GM12878 (cell line): ENCODE measurements around the gene CASQ1. TPM values are rescaled to one million over a fixed set of nuclear protein-coding genes. Genes with fewer than 3 reads are reported as not detected.

Experiments
- ATAC-seq: fragments of 200-7000 bp; cut with Tn5 transposase; 3 replicates; pipeline ENCODE4 v1.9.1; 2020; ENCODE audit warnings: mild to moderate bottlenecking, moderate library complexity
- BruUV-seq: library from RNA; stranded (reverse); fragments of 400-500 nt; replicated peaks from 2 replicates; lab custom pipeline; 2021; lab: Mats Ljungman, UMichigan
- CTCF ChIA-PET: fragments of 300-600 bp; sonication (Branson Sonifier 250); formaldehyde crosslinking; extraction: SDS; loops from one replicate; lab custom pipeline; 2021; ENCODE audit warnings: inconsistent platforms; lab: Yijun Ruan, JAX
- POLR2A ChIA-PET: fragments of 350-600 bp; formaldehyde crosslinking; extraction: SDS; loops from one replicate; lab custom pipeline; 2021; ENCODE audit warnings: inconsistent platforms; lab: Charles Lee
- RAD21 ChIA-PET: fragments of 300-600 bp; sonication (Branson Sonifier 250); formaldehyde crosslinking; loops from one replicate; lab custom pipeline; 2023; ENCODE audit warnings: antibody characterized with exemption; ENCODE audit not compliant: unreplicated experiment; lab: Charles Lee
- SMC1A ChIA-PET: fragments of 300-600 bp; sonication (Branson Sonifier 250); formaldehyde crosslinking; loops from one replicate; lab custom pipeline; 2023; ENCODE audit not compliant: unreplicated experiment, uncharacterized antibody; lab: Charles Lee
- DNase-seq: peaks from one replicate; pipeline ENCODE4 v3.0.0-alpha.2; 2011; ENCODE audit warnings: low read depth, low spot score
- FAIRE-seq: peaks from 3 replicates; lab custom pipeline; 2011; peaks lifted over from hg19 to GRCh38; lab: Jason Lieb, UNC
- H2AFZ ChIP-seq: 2 replicates; pipeline ENCODE4 v1.6.0; 2011; ENCODE audit warnings: low read depth, low read length, control low read depth; ENCODE audit not compliant: control insufficient read depth
- H3K27ac ChIP-seq: 2 replicates; pipeline ENCODE4 v1.5.1; 2011; ENCODE audit warnings: control low read depth; ENCODE audit not compliant: control insufficient read depth, insufficient read depth
- H3K27me3 ChIP-seq, 2 experiments: replicated peaks in 1 of 2; 2 replicates each; pipeline versions ENCODE4 v1.6.0 to v1.6.1; 2011; ENCODE audit warnings: low read length in 1 of 2; ENCODE audit not compliant: control insufficient read depth in 2 of 2, insufficient read depth in 2 of 2
- H3K36me3 ChIP-seq, 2 experiments: 2 replicates each; pipeline ENCODE4 v1.5.1; 2011; ENCODE audit warnings: low read length in 1 of 2; ENCODE audit not compliant: control insufficient read depth in 2 of 2, insufficient read depth in 2 of 2
- H3K4me1 ChIP-seq: 2 replicates; pipeline ENCODE4 v1.6.1; 2011; ENCODE audit warnings: mild to moderate bottlenecking, low read length, moderate library complexity, mixed read lengths; ENCODE audit not compliant: control insufficient read depth, insufficient read depth
- H3K4me2 ChIP-seq: 2 replicates; pipeline ENCODE4 v1.6.0; 2011; ENCODE audit warnings: control low read depth; ENCODE audit not compliant: control insufficient read depth, insufficient read depth
- H3K4me3 ChIP-seq: fragments of 200-600 bp; sonication (generic); 2 replicates; pipeline ENCODE4 v1.5.1; 2016
- H3K79me2 ChIP-seq: 2 replicates; pipeline ENCODE4 v1.6.0; 2011; ENCODE audit warnings: low read length; ENCODE audit not compliant: control insufficient read depth, insufficient read depth
- H3K9ac ChIP-seq: 2 replicates; pipeline ENCODE4 v1.8.0; 2011; ENCODE audit warnings: low read length, control low read depth, mixed read lengths; ENCODE audit not compliant: control insufficient read depth, insufficient read depth
- H3K9me3 ChIP-seq: replicated peaks from 3 replicates; pipeline ENCODE4 v1.5.1; 2011; ENCODE audit warnings: mild to moderate bottlenecking, low read length; ENCODE audit not compliant: control insufficient read depth, insufficient read depth
- H4K20me1 ChIP-seq: 2 replicates; pipeline ENCODE4 v1.6.0; 2011; ENCODE audit not compliant: control insufficient read depth, insufficient read depth
- CEBPB ChIP-seq, 2 experiments: fragments of 150-350 bp in 1 of 2; IDR thresholded peaks; 2 replicates each; pipeline ENCODE4 v1.6.1; 2012 to 2014; ENCODE audit warnings: low read depth in 2 of 2, low read length in 2 of 2, borderline replicate concordance in 1 of 2, inconsistent platforms in 1 of 2
- CHD1 ChIP-seq: IDR thresholded peaks from 2 replicates; pipeline ENCODE4 v1.6.1; 2012; ENCODE audit warnings: low read depth, low read length, improper control_type of control experiment
- E4F1 ChIP-seq: fragments of 450-650 bp; IDR thresholded peaks from 2 replicates; pipeline ENCODE4 v1.6.1; 2018; ENCODE audit warnings: borderline replicate concordance, mild to moderate bottlenecking; ENCODE audit not compliant: partially characterized antibody
- MEF2B ChIP-seq: fragments of 450-650 bp; IDR thresholded peaks from 2 replicates; pipeline ENCODE4 v1.6.1; 2018; ENCODE audit warnings: mild to moderate bottlenecking, moderate library complexity; ENCODE audit not compliant: partially characterized antibody, poor library complexity, severe bottlenecking
- MLLT1 ChIP-seq: fragments of 450-650 bp; IDR thresholded peaks from 2 replicates; pipeline ENCODE4 v1.6.1; 2016; ENCODE audit warnings: mild to moderate bottlenecking
- MYC ChIP-seq: IDR thresholded peaks from 2 replicates; pipeline ENCODE4 v1.6.1; 2011; ENCODE audit warnings: mild to moderate bottlenecking, low read length, moderate library complexity, inconsistent platforms; ENCODE audit not compliant: insufficient read depth, insufficient replicate concordance, insufficient read length, severe bottlenecking
- PAX8 ChIP-seq: fragments of 450-650 bp; IDR thresholded peaks from 2 replicates; pipeline ENCODE4 v1.6.1; 2017; ENCODE audit warnings: mild to moderate bottlenecking, moderate library complexity
- RELA ChIP-seq: fragments of 450-650 bp; IDR thresholded peaks from 2 replicates; pipeline ENCODE4 v1.8.0; 2014; ENCODE audit warnings: borderline replicate concordance; ENCODE audit not compliant: partially characterized antibody
- RUNX3 ChIP-seq: IDR thresholded peaks from 2 replicates; pipeline ENCODE4 v1.6.1; 2012; ENCODE audit warnings: low read length, inconsistent platforms
- SMAD1 ChIP-seq: fragments of 450-650 bp; IDR thresholded peaks from 2 replicates; pipeline ENCODE4 v1.6.1; 2018; ENCODE audit warnings: mild to moderate bottlenecking, low read depth; ENCODE audit not compliant: partially characterized antibody
- SMC3 ChIP-seq: IDR thresholded peaks from 2 replicates; pipeline ENCODE4 v1.6.1; 2011; ENCODE audit warnings: low read length, improper control_type of control experiment, borderline replicate concordance
- SREBF1 ChIP-seq: IDR thresholded peaks from 2 replicates; pipeline ENCODE4 v1.6.1; 2012; ENCODE audit warnings: mild to moderate bottlenecking, low read length
- WRNIP1 ChIP-seq: IDR thresholded peaks from 2 replicates; pipeline ENCODE4 v1.6.1; 2011; ENCODE audit warnings: low read depth, low read length, improper control_type of control experiment, borderline replicate concordance
- YY1 ChIP-seq: IDR thresholded peaks from 2 replicates; pipeline ENCODE4 v1.6.1; 2011; ENCODE audit warnings: low read depth, mild to moderate bottlenecking, low read length
- ZNF622 ChIP-seq: fragments of 450-650 bp; IDR thresholded peaks from 2 replicates; pipeline ENCODE4 v1.6.1; 2017; ENCODE audit warnings: mild to moderate bottlenecking, inconsistent platforms
- ZSCAN29 ChIP-seq: fragments of 450-650 bp; IDR thresholded peaks from 2 replicates; pipeline ENCODE4 v1.6.1; 2017; ENCODE audit warnings: mild to moderate bottlenecking, moderate library complexity
- WGBS: methylation state at CpG from one replicate; pipeline ENCODE4 v1.1.6; 2016; ENCODE audit warnings: low lambda C conversion rate; ENCODE audit not compliant: insufficient replicate concordance, insufficient coverage; ENCODE audit errors: missing lambda C conversion rate; 5-methylcytosine and 5-hydroxymethylcytosine counted together
- in situ Hi-C: fragments of 300-500 bp; cut with MboI; formaldehyde crosslinking; loops from 9 replicates; pipeline ENCODE4 v1.14.3; 2018; ENCODE audit warnings: mixed read lengths
- intact Hi-C: fragments of 100-400 bp; cut with micrococcal nuclease; formaldehyde crosslinking; loops from one replicate; pipeline ENCODE4 v1.14.2; 2022; ENCODE audit not compliant: unreplicated experiment
- polyA plus RNA-seq, 11 experiments: library from polyadenylated mRNA; depleted of rRNA in 4 of 11; unstranded in 6 of 11; stranded (reverse) in 5 of 11; fragments of >200 nt; fragmentation: Nextera tagmentation in 4 of 11; fragmentation: Illumina TruSeq in 1 of 11; extraction: Ambion mirVana in 4 of 11; extraction: Trizol in 1 of 11; gene quantifications; 1 replicate in 1 of 11; 2 replicates in 10 of 11; pipeline versions ENCODE4 v1.2.1 to v1.2.3, GENCODE V29; 2011 to 2016; ENCODE audit warnings: inconsistent platforms in 2 of 11, missing spikeins in 2 of 11, low read depth in 1 of 11
- total RNA-seq, 4 experiments: library from RNA; depleted of rRNA in 3 of 4; stranded (reverse); fragments of >200 nt in 3 of 4; fragmentation: Illumina TruSeq in 1 of 4; extraction: Trizol in 1 of 4; gene quantifications; 2 replicates each; pipeline versions ENCODE4 v1.2.1 to v1.2.3, GENCODE V29; 2013 to 2021
- TF ChIP-seq, protein P1 (sequence below): IDR thresholded peaks from 2 replicates; pipeline ENCODE4 v1.6.1; 2011; ENCODE audit warnings: low read depth, low read length, improper control_type of control experiment, borderline replicate concordance

CASQ1 gene
- total and polyA plus RNA-seq, 10 of the 15 experiments (the other 5 are each of a cell fraction or from before 2014, with no cell fraction given) = 0.10 to 0.77 (median 0.34) TPM

DNA sequence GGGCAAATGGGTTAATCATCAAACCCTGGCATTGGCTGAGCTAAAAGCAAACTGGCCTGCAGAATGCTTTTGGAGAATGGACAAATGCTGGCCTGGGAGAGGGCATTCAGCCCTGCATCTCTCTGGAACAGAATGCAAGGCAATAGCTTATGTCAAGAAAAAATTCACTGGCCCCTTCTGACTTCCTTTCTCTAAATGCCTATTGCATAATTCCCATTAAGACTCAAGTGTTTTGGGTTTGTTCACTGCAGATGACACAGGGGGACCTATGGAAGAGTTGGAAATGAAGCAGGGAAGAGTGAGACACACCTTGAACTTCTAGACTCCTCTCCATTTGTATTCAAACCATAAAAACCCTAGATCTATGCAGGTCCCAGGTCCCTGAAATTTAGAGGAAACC, 30.7 kb downstream of the CASQ1 start (continued):
- no peak for TF ChIP-seq ZNF622
- TF ChIP-seq SMC3 = no peak
- TF ChIP-seq RELA = no peak
- TF ChIP-seq ZSCAN29 = no peak
- no peak for TF ChIP-seq CHD1
- no peak for TF ChIP-seq SREBF1
- no peak for TF ChIP-seq CEBPB (IDR thresholded peaks at IDR 0.05; ENCODE audit: borderline replicate concordance in 1 of 2, low read depth in 2 of 2, low read length in 2 of 2)
- no peak for TF ChIP-seq YY1

GRCh38 chr1:160222546-160222945, 32.2 kb downstream of the CASQ1 start:
- CTCF ChIA-PET = interaction anchor here (0.5 to 6.7 kb wide), 8 partner anchors 11 to 86 kb away, joined by 3 to 82 read pairs (median 6); partner anchors contain the start of gene CASQ1
- Histone ChIP-seq H3K9ac (no peak overlapping the region), H2AFZ (no peak overlapping the region), H3K36me3 (peaks cover 28 to 38% of the 10 kb centered on the region in 2 experiments), H3K27me3 (no peaks in the 10 kb centered on the region), H3K4me2 (no peak overlapping the region), H3K79me2 (no peaks in the 10 kb centered on the region), H3K27ac (no peak overlapping the region), H4K20me1 (no peaks in the 10 kb centered on the region), H3K4me3 (no peak overlapping the region), H3K9me3 (no peaks in the 10 kb centered on the region), H3K4me1 (no peaks in the 10 kb centered on the region; the same call in 1 of the 2 replicates)
- no TSS peak for BruUV-seq
- ATAC-seq (no peak), DNase-seq (no peak), FAIRE-seq (no peak)
- in situ Hi-C loops (no loop called here), intact Hi-C loops (no loop called here)
- RAD21 ChIA-PET = interaction anchor here (1.4 kb wide), 1 partner anchor 30 kb away, joined by 4 read pairs; no protein-coding TSS in a partner anchor
- POLR2A ChIA-PET = no interaction called here
- SMC1A ChIA-PET = interaction anchor here (0.9 to 4.5 kb wide), 5 partner anchors 27 to 39 kb away, joined by 3 to 28 read pairs (median 4); no protein-coding TSS in a partner anchor
- 84% methylated on average over 3 of the region's 3 CpGs for WGBS
- TF ChIP-seq MEF2B = no peak
- no peak for TF ChIP-seq E4F1
- TF ChIP-seq WRNIP1 = no peak
- TF ChIP-seq, protein P1, sequence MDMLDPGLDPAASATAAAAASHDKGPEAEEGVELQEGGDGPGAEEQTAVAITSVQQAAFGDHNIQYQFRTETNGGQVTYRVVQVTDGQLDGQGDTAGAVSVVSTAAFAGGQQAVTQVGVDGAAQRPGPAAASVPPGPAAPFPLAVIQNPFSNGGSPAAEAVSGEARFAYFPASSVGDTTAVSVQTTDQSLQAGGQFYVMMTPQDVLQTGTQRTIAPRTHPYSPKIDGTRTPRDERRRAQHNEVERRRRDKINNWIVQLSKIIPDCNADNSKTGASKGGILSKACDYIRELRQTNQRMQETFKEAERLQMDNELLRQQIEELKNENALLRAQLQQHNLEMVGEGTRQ = no peak
- TF ChIP-seq CHD1 = no peak
- no peak for TF ChIP-seq MLLT1
- TF ChIP-seq PAX8 = no peak
- TF ChIP-seq RUNX3 = no peak
- TF ChIP-seq SMAD1 = no peak
- TF ChIP-seq MYC = no peak
